ENCODE results near the gene CDIP1. TPM values are rescaled to one million over a fixed set of nuclear protein-coding genes. Genes with fewer than 3 reads are reported as not detected.

Gene CDIP1
- total and polyA plus RNA-seq, 4 experiments from 2014 or later: 10.2 to 21.1 (median 17.3) TPM

- ChIA-PET POLR2A (ENCODE audit: partially characterized antibody) (interaction anchor here (1.0 to 2.5 kb wide), 4 partner anchors 10 to 38 kb away, joined by 3 to 37 read pairs (median 5); no protein-coding TSS in a partner anchor), CTCF (ENCODE audit: partially characterized antibody) (interaction anchor here (1.2 to 2.2 kb wide), 6 partner anchors 10 to 70 kb away, joined by 3 to 14 read pairs (median 6); partner anchors contain the start of gene HMOX2)
- Mint-ChIP-seq H3K4me1 (peaks cover 33 to 70% (median 49%) of the 10 kb centered on the region in 4 donors), H3K36me3 (peaks cover 15 to 31% of the 10 kb centered on the region in 2 donors), H3K27me3 (no peaks in the 10 kb centered on the region), H3K27ac (peak overlapping the region; percentile 88 to 95 (median 94)), H3K4me3 (peak overlapping the region; percentile 42 to 85 (median 76)), H3K9me3 (no peaks in the 10 kb centered on the region)
- intact Hi-C loops (cut with micrococcal nuclease): no loop called here
- peaks cover 39% of the 10 kb centered on the region for H3K4me1 ChIP-seq (ENCODE audit: insufficient read depth, low read length)
- peaks cover 21% of the 10 kb centered on the region for H3K36me3 ChIP-seq (ENCODE audit: insufficient read depth, low read length)
- H3K9me3 ChIP-seq (ENCODE audit: control insufficient read depth in 1 of 2, low read length in 2 of 2): no peaks in the 10 kb centered on the region
- peak overlapping the region in 1 of 2 donors; percentile 11 for H3K4me3 ChIP-seq (ENCODE audit: low read length in 2 of 2)
- peak in 1 of 5 donors; percentile 32 for DNase-seq
- peak overlapping the region; percentile 50 for H3K27ac ChIP-seq (ENCODE audit: low read depth, low read length)
- H3K27me3 ChIP-seq (ENCODE audit: insufficient read depth, low read length): no peaks in the 10 kb centered on the region
Observed at GRCh38 chr16:4515611-4516233, 22.9 kb downstream of the CDIP1 start.

- intact Hi-C loops (cut with micrococcal nuclease): no loop called here
- Histone ChIP-seq H3K27me3 (ENCODE audit: insufficient read depth, low read length) (no peaks in the 10 kb centered on the region), H3K27ac (ENCODE audit: low read depth, low read length) (peak overlapping the region; percentile 50), H3K4me3 (ENCODE audit: low read length in 2 of 2) (no peak overlapping the region), H3K9me3 (ENCODE audit: control insufficient read depth in 1 of 2, low read length in 2 of 2) (no peaks in the 10 kb centered on the region), H3K4me1 (ENCODE audit: insufficient read depth, low read length) (peaks cover 39% of the 10 kb centered on the region), H3K36me3 (ENCODE audit: insufficient read depth, low read length) (peaks cover 28% of the 10 kb centered on the region)
- Mint-ChIP-seq H3K27me3 (no peaks in the 10 kb centered on the region), H3K27ac (peak overlapping the region; percentile 88 to 95 (median 94)), H3K9me3 (no peaks in the 10 kb centered on the region), H3K4me1 (peaks cover 34 to 70% (median 49%) of the 10 kb centered on the region in 4 donors), H3K36me3 (peaks cover 24 to 40% of the 10 kb centered on the region in 2 donors), H3K4me3 (peak overlapping the region in 6 of 8 donors; percentile 42 to 85 (median 76))
- no peak for DNase-seq
- ChIA-PET POLR2A (ENCODE audit: partially characterized antibody) (interaction anchor here (1.2 to 2.5 kb wide), 11 partner anchors 9 to 288 kb away, joined by 4 to 37 read pairs (median 5); partner anchors contain the start of genes CDIP1, HMOX2, NMRAL1 and ROGDI), CTCF (ENCODE audit: partially characterized antibody) (interaction anchor here (0.8 to 2.2 kb wide), 9 partner anchors 9 to 72 kb away, joined by 3 to 14 read pairs (median 6); partner anchors contain the start of gene HMOX2)
Observed at GRCh38 chr16:4514606-4515005, 24.0 kb downstream of the CDIP1 start.

DNA sequence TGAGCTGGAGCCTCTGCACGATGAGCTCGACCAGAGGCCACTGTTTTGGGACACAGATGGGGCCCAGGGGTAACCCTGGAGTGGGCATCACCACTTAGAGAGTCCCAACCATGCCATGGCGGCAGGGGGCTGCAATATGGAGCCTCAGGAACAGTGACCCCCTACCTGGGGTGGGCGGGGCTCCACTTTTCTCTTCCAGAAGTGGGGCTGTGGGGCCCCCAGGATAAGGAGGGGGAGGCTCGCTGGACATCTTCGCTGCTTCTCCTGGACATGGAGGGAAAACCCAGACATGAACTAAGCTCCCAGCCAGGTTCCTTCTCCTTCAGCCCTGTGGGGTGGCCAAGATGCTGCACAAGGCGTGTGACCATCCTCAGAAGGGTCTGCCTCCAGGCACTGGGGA, 24.7 kb downstream of the CDIP1 start:
- CTCF ChIA-PET (ENCODE audit: partially characterized antibody): interaction anchor here (1.4 to 2.2 kb wide), 6 partner anchors 8 to 72 kb away, joined by 3 to 14 read pairs (median 6); no protein-coding TSS in a partner anchor
- POLR2A ChIA-PET (ENCODE audit: partially characterized antibody): interaction anchor here (1.2 to 2.5 kb wide), 7 partner anchors 8 to 102 kb away, joined by 4 to 37 read pairs (median 6); partner anchors contain the start of genes CDIP1 and HMOX2
- peaks cover 33 to 70% (median 49%) of the 10 kb centered on the region in 4 donors for H3K4me1 Mint-ChIP-seq
- Histone ChIP-seq H3K4me1 (ENCODE audit: insufficient read depth, low read length) (peaks cover 39% of the 10 kb centered on the region), H3K27ac (ENCODE audit: low read depth, low read length) (peak overlapping the region; percentile 50), H3K9me3 (ENCODE audit: control insufficient read depth in 1 of 2, low read length in 2 of 2) (no peaks in the 10 kb centered on the region), H3K27me3 (ENCODE audit: insufficient read depth, low read length) (no peaks in the 10 kb centered on the region), H3K4me3 (ENCODE audit: low read length in 2 of 2) (no peak overlapping the region), H3K36me3 (ENCODE audit: insufficient read depth, low read length) (peaks cover 36% of the 10 kb centered on the region)
- intact Hi-C loops (cut with micrococcal nuclease): no loop called here
- no peaks in the 10 kb centered on the region for H3K9me3 Mint-ChIP-seq
- H3K4me3 Mint-ChIP-seq: peak overlapping the region in 2 of 8 donors; percentile 12 to 20
- DNase-seq: no peak
- H3K27me3 Mint-ChIP-seq: no peaks in the 10 kb centered on the region
- H3K36me3 Mint-ChIP-seq: peaks cover 27 to 48% of the 10 kb centered on the region in 2 donors
- peak overlapping the region; percentile 78 to 95 (median 93) for H3K27ac Mint-ChIP-seq

DNA sequence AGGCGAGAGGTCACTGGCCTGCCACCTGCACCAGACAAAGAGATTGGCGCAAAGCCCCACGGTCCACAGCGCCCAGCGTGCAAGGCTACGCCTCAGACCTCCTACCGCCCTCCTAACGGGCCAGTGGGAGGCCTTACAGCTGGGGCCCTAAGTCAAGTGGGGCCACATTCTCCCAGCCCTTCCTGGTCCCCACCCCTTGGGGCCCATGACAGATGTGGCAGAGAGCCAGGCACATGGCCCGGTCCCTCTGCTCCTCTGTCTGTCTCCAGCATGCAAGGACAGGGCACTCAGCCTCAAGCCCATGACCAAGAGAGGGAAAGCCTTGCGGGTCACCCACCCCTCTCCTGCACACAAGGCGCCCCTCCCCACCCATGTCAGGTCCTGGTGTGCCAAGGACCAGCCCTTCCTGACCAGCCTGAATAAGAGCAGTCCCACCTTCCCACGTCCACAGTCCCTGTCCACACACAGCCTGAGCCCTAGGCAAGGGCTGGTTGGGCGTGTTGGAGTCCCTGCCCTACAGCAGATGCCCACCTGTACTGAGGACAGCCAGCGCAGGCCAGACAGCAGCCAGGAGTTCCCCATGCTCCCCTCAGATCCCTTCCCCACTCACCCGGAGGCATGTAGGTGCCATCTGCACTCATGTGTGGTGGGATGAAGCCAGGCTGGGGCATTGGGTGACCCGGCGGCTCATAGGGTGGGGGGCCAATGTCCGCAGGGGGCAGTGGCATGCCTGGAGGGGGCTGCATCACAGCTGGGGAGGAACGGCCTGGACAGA, 25.3 kb downstream of the CDIP1 start:
- Mint-ChIP-seq H3K9me3 (no peaks in the 10 kb centered on the region), H3K4me1 (peaks cover 33 to 65% (median 46%) of the 10 kb centered on the region in 4 donors), H3K36me3 (peaks cover 33 to 52% of the 10 kb centered on the region in 2 donors), H3K27ac (peak overlapping the region; percentile 46 to 94 (median 78)), H3K4me3 (peak overlapping the region in 1 of 8 donors; percentile 30), H3K27me3 (no peaks in the 10 kb centered on the region)
- POLR2A ChIA-PET (ENCODE audit: partially characterized antibody): interaction anchor here (1.4 to 2.5 kb wide), 3 partner anchors 7 to 19 kb away, joined by 4 to 37 read pairs (median 5); no protein-coding TSS in a partner anchor
- peak overlapping the region; percentile 50 for H3K27ac ChIP-seq (ENCODE audit: low read depth, low read length)
- H3K9me3 ChIP-seq (ENCODE audit: control insufficient read depth in 1 of 2, low read length in 2 of 2): no peaks in the 10 kb centered on the region
- intact Hi-C loops (cut with micrococcal nuclease): no loop called here
- CTCF ChIA-PET (ENCODE audit: partially characterized antibody): interaction anchor here (1.6 to 2.2 kb wide), 4 partner anchors 7 to 36 kb away, joined by 5 to 14 read pairs (median 6); no protein-coding TSS in a partner anchor
- no peak for DNase-seq
- no peaks in the 10 kb centered on the region for H3K27me3 ChIP-seq (ENCODE audit: insufficient read depth, low read length)
- peaks cover 42% of the 10 kb centered on the region for H3K4me1 ChIP-seq (ENCODE audit: insufficient read depth, low read length)
- H3K36me3 ChIP-seq (ENCODE audit: insufficient read depth, low read length): peaks cover 41% of the 10 kb centered on the region
- H3K4me3 ChIP-seq (ENCODE audit: low read length in 2 of 2): no peak overlapping the region

GRCh38 chr16:4512473-4512872, 26.1 kb downstream of the CDIP1 start:
- no peak overlapping the region for H3K27ac ChIP-seq (ENCODE audit: low read depth, low read length)
- intact Hi-C loops (cut with micrococcal nuclease): no loop called here
- no peaks in the 10 kb centered on the region for H3K9me3 ChIP-seq (ENCODE audit: control insufficient read depth in 1 of 2, low read length in 2 of 2)
- Mint-ChIP-seq H3K27me3 (no peaks in the 10 kb centered on the region), H3K27ac (peak overlapping the region in 6 of 7 donors; percentile 64 to 91 (median 79)), H3K4me3 (peak overlapping the region in 1 of 8 donors; percentile 61), H3K9me3 (no peaks in the 10 kb centered on the region), H3K36me3 (peaks cover 41 to 60% of the 10 kb centered on the region in 2 donors), H3K4me1 (peaks cover 35 to 67% (median 51%) of the 10 kb centered on the region in 4 donors)
- no peak for DNase-seq
- no peaks in the 10 kb centered on the region for H3K27me3 ChIP-seq (ENCODE audit: insufficient read depth, low read length)
- POLR2A ChIA-PET (ENCODE audit: partially characterized antibody): no interaction called here
- peaks cover 48% of the 10 kb centered on the region for H3K4me1 ChIP-seq (ENCODE audit: insufficient read depth, low read length)
- H3K36me3 ChIP-seq (ENCODE audit: insufficient read depth, low read length): peaks cover 49% of the 10 kb centered on the region
- H3K4me3 ChIP-seq (ENCODE audit: low read length in 2 of 2): no peak overlapping the region
- CTCF ChIA-PET (ENCODE audit: partially characterized antibody): interaction anchor here (1.6 to 2.0 kb wide), 2 partner anchors 23 to 36 kb away, joined by 5 read pairs; no protein-coding TSS in a partner anchor

DNA sequence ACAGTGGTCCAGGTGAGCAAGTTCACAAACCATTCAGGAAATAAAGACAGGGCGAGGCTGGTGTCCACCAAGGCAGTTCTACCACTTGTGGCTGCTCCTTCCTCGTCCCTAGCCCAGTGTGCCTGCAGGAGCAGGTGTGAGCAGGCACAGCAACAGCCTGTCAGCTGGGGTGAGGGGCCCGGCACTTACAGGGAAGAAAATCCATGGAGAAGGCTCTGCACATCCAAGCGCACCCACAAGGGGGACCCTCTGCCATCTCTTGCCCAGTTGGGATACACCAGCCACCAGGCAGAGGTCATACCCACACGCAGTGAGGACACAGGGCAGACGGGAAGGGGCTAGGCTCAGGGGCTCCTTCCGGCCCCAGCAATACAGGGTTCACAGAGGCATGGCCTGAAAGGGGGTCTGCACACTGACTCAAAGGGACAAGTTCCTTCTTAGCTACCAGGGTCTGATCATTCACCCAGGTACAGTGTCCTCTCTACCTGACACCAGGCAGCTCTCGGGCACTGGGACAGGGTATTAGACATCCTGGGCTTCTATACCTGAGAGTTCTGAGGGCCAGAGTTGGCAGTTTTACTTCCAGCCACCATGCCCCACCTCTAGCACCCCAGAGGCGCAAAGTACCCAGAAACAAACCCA, 27.0 kb downstream of the CDIP1 start:
- Mint-ChIP-seq H3K4me3 (no peak overlapping the region), H3K36me3 (peaks cover 42 to 67% of the 10 kb centered on the region in 2 donors), H3K9me3 (no peaks in the 10 kb centered on the region), H3K4me1 (peaks cover 37 to 75% (median 53%) of the 10 kb centered on the region in 4 donors), H3K27ac (peak overlapping the region; percentile 64 to 91 (median 84)), H3K27me3 (no peaks in the 10 kb centered on the region)
- intact Hi-C loops (cut with micrococcal nuclease): no loop called here
- H3K9me3 ChIP-seq (ENCODE audit: control insufficient read depth in 1 of 2, low read length in 2 of 2): no peaks in the 10 kb centered on the region
- H3K27me3 ChIP-seq (ENCODE audit: insufficient read depth, low read length): no peaks in the 10 kb centered on the region
- H3K27ac ChIP-seq (ENCODE audit: low read depth, low read length): no peak overlapping the region
- H3K36me3 ChIP-seq (ENCODE audit: insufficient read depth, low read length): peaks cover 58% of the 10 kb centered on the region
- ChIA-PET CTCF (ENCODE audit: partially characterized antibody) (interaction anchor here (1.6 to 2.0 kb wide), 2 partner anchors 22 to 37 kb away, joined by 5 read pairs; no protein-coding TSS in a partner anchor), POLR2A (ENCODE audit: partially characterized antibody) (no interaction called here)
- H3K4me3 ChIP-seq (ENCODE audit: low read length in 2 of 2): no peak overlapping the region
- no peak for DNase-seq
- H3K4me1 ChIP-seq (ENCODE audit: insufficient read depth, low read length): peaks cover 51% of the 10 kb centered on the region
